Measurements from ENCODE around the gene RNF123.
A peak's percentile ranks its signal among the peaks of the same experiment; 100 is the strongest.

RNF123 gene

DNA sequence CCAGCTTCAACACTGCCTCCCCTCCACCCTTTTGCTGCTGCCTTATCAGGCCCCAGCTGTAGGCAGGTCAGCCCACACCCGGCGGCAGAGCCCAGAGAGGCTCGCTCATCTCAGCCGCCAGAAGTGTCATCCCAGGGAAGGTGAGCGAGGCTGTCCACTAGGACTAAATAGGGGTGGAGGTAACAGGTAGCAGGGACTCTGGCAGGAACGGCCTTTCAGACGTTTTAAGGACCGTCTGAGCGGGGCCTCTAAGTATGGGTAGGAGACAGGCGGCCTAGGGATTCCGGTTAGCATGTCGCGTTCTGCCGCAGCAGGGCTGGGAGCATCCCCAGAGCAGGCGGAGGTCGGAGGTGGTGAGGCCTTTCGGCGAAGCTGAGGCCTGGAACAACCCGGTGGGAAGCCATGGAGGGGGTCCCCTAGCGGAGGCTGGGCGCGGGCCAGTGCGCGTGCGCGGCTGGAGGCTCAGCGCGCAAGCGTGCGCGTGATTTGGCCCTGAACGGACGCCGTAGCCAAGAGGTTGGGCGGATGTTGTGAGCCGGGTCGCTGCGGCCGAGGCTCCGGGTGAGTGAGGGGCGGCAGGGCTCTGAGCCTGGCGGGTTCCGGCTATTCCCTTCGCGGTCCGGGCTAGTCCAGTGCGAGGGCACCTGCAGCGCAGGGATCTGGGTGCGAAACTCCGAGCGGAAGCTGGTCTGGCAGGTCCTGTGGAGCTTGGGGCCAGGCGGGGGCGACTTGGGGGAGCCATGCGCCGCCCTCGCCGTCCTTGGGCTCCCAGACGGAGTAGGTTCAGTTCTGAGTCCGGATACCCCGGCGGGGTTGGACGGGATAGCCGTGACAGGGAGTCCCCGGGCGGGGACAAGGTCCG is at the start of gene RNF123, which contains the start of gene MST1:
Gene RNF123 (plus strand): TSS at position 512 of the 862 bp plus-strand sequence. CDS start 1,609 bp downstream, outside the sequence.
Gene MST1 (minus strand): TSS at position 429 of the 862 bp plus-strand sequence. CDS start 783 bp downstream, outside the sequence.
- DNase-seq (ENCODE audit: low read depth), result peak; percentile 91
- H3K4me3 ChIP-seq (ENCODE audit: low read depth, low read length), result peak within 1 kb of the TSS; percentile 96
- peak; percentile 51 for TF ChIP-seq CTCF (conservative IDR thresholded peaks at IDR 0.05; ENCODE audit: low read depth, low read length)

GRCh38 chr3:49641292-49641691 is 48.1 kb upstream of the RNF123 start:
- no peak for DNase-seq (ENCODE audit: low read depth)
- no peak for TF ChIP-seq CTCF (conservative IDR thresholded peaks at IDR 0.05; ENCODE audit: low read depth, low read length)
- H3K4me3 ChIP-seq (ENCODE audit: low read depth, low read length), result no peak overlapping the region

DNA sequence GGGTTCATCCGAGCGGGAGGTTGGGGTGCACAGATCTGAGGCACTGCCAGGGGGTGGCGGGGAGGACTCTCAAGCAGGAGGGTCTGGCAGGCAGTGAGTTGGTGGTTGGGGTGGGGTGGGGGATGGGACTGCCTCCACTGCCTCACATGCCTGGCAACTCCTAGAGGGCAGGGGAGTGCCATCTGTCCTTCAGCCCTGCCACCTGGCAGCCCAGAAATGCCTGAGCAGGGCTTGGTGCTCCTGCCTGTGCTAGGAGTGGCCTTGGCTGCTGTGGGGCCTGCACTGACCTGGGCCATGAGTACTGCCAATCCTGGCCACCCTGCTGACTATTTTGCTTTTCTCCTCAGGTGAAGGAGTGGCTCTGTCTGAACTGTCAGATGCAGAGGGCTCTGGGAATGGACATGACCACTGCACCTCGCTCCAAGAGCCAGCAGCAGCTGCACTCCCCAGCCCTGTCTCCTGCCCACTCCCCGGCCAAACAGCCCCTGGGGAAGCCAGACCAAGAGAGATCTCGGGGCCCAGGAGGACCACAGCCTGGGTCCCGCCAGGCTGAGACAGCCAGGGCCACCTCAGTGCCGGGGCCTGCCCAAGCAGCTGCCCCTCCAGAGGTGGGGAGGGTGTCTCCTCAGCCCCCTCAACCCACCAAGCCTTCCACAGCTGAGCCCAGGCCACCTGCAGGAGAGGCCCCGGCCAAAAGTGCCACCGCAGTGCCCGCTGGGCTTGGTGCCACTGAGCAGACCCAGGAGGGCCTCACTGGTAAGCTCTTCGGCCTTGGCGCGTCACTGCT is 47.2 kb upstream of the RNF123 start:
- no peak for DNase-seq (ENCODE audit: low read depth)
- no peak for TF ChIP-seq CTCF (conservative IDR thresholded peaks at IDR 0.05; ENCODE audit: low read depth, low read length)
- no peak overlapping the region for H3K4me3 ChIP-seq (ENCODE audit: low read depth, low read length)

- no peak for TF ChIP-seq CTCF (conservative IDR thresholded peaks at IDR 0.05; ENCODE audit: low read depth, low read length)
- no peak for DNase-seq (ENCODE audit: low read depth)
- no peak overlapping the region for H3K4me3 ChIP-seq (ENCODE audit: low read depth, low read length)
These were observed 46.6 kb upstream of the RNF123 start for GRCh38 chr3:49642708-49643145.

- no peak for DNase-seq (ENCODE audit: low read depth)
- no peak for TF ChIP-seq CTCF (conservative IDR thresholded peaks at IDR 0.05; ENCODE audit: low read depth, low read length)
- H3K4me3 ChIP-seq (ENCODE audit: low read depth, low read length), result no peak overlapping the region
These were observed 44.7 kb upstream of the RNF123 start for GRCh38 chr3:49644684-49645083.

- H3K4me3 ChIP-seq (ENCODE audit: low read depth, low read length), result no peak overlapping the region
- no peak for TF ChIP-seq CTCF (conservative IDR thresholded peaks at IDR 0.05; ENCODE audit: low read depth, low read length)
- no peak for DNase-seq (ENCODE audit: low read depth)
These were observed 43.1 kb upstream of the RNF123 start for GRCh38 chr3:49646236-49646635.
